ENCODE measurements around the gene PSMB11.

PSMB11 gene

GRCh38 chr14:23067847-23068788 lies 26.1 kb downstream of the PSMB11 start:
- no peak for TF ChIP-seq ZNF274 (IDR thresholded peaks at IDR 0.05; ENCODE audit: low read depth, low read length)
- H3K4me3 ChIP-seq (ENCODE audit: low read length), result no peak overlapping the region

GRCh38 chr14:23068789-23069412 lies 26.9 kb downstream of the PSMB11 start:
- H3K4me3 ChIP-seq (ENCODE audit: low read length), result no peak overlapping the region

DNA sequence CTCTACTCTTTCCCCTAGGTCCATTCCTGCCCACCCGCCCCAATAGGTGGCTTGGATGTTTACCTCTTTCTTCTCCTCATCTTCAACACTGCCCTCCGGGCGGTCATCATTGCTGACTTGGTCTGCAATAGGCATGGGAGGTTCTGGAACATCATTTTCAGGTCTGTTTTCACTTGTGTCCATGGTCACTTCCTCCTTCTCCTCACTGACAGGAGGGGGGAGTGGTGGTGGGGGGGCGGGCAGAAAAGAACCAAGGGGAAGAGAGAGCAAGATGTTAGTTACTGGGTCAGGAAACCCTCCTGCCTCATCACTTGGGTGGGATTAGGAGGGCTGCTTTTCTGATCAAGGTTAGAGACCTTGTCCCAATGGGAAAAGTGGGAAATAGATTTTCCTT lies 27.4 kb downstream of the PSMB11 start:
- no peak for TF ChIP-seq ZNF274 (IDR thresholded peaks at IDR 0.05; ENCODE audit: low read depth, low read length)
- no peak overlapping the region for H3K4me3 ChIP-seq (ENCODE audit: low read length)

More at GRCh38 chr14:23068789-23069412, 26.9 kb downstream of the PSMB11 start:
- TF ChIP-seq ZNF274 (IDR thresholded peaks at IDR 0.05; ENCODE audit: low read depth, low read length), result no peak

DNA sequence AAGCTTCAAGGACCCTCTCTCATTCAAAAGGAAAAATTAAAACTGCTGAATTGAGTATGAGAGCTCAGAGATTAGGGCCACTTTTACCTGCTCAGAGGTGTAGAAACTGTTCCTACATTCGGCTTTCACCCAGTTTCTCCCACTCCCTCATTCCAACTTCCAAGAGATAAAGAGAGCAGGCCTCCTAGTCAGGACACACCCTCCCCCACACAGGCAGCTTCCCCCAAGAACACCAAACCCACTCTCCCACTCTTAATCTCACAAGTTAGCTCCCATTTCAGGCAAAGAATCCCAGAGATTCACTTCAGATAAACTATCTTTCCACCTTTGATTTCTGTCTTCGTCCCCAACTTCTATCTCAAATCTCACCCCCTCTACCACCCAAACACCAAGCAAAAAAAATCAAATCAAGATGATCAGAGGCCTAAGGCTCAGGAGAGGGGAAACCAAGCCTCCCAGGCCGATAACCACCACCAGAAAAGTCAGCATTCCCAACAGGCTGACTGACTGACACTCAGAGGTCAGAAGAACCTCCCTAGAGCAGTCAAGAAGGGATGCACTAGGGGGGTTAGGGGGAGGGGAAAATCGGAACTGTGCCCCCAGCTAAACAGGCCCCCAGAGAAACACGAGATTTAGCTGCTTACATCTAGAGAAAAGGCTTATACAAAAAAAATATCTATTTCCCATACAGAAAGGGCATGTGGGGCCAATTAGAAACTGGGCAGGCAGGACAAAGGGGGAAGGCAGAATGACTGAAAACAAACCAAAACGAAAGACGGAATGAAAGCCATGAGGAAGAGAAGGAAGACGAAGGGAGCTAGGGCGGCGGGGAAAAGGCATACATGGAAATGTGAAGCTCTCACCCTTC lies 28.5 kb downstream of the PSMB11 start:
- H3K4me3 ChIP-seq (ENCODE audit: low read length), result peak overlapping the region; percentile 87
- TF ChIP-seq ZNF274 (IDR thresholded peaks at IDR 0.05; ENCODE audit: low read depth, low read length), result no peak

DNA sequence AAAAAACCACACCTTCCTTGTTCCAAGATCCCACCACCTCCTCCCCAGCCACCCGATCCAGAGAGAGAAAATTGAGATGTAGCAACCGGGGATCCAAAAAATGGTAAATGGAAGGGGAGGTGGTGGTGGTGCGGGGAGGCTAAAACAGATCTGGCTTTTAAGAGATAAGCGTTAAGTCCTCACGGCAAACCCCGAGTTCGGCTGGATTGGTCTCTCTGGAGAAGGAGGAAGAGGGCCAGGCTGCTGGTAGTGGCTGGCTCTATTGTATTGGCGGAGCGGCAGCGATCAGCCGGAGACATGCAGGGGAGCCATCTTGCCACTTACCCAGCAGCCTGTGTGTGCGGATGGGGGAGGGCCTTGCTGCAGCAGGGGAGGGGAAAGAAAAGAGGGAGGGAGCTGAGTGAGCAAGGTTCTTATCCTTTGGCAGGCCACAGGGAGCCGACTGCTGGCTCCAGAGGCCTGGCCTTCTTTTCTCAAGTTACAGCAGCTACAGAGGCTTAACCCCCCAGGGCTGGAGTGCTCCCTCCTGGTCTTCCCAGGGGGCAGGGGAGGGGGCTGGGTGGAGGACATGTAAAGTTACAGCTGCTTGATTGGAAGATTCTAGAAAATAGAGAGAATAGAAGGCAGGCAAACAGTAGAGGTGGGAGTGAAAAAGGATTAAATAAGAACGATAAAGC lies 29.4 kb downstream of the PSMB11 start:
- TF ChIP-seq ZNF274 (IDR thresholded peaks at IDR 0.05; ENCODE audit: low read depth, low read length), result no peak
- H3K4me3 ChIP-seq (ENCODE audit: low read length), result peak overlapping the region; percentile 87

- no peak overlapping the region; the same call in 1 of the 2 replicates for H3K4me3 ChIP-seq (ENCODE audit: low read length)
- no peak for TF ChIP-seq ZNF274 (IDR thresholded peaks at IDR 0.05; ENCODE audit: low read depth, low read length)
Measured at GRCh38 chr14:23071921-23072539, 30.0 kb downstream of the PSMB11 start.

GRCh38 chr14:23074906-23075305 lies 32.9 kb downstream of the PSMB11 start:
- no peak for TF ChIP-seq ZNF274 (IDR thresholded peaks at IDR 0.05; ENCODE audit: low read depth, low read length)
- H3K4me3 ChIP-seq (ENCODE audit: low read length), result no peak overlapping the region

DNA sequence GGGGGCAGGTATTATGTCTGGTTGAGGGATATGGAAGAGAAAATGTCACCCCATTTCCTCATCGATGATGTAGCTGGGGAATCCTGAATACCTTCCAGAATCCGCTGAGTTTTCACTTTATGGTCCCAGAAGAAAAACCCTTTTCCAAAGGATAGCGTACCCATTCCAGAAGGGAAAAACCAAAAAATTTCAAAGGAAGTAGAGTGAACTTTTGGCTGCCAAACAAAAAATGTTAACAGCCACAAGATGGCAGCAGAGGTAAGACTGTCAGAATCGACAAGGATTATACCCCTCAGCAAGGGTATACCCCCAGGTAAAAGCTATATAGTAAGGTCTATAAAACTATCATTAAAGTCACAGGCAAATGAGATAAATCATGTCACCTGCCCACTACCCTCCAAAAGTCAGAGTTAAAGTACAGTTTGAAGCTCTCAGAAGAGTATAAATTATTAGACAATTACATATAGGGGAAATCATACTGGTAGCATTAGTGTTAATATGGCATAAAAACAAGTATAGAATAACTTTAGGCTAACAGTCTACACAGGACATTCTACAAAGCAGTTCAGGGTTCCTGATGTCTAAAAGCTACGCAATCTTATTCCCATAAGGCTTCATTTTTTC lies 34.9 kb downstream of the PSMB11 start:
- TF ChIP-seq ZNF274 (IDR thresholded peaks at IDR 0.05; ENCODE audit: low read depth, low read length), result no peak
- H3K4me3 ChIP-seq (ENCODE audit: low read length), result no peak overlapping the region

GRCh38 chr14:23077962-23078361 lies 36.0 kb downstream of the PSMB11 start:
- H3K4me3 ChIP-seq (ENCODE audit: low read length), result no peak overlapping the region
- no peak for TF ChIP-seq ZNF274 (IDR thresholded peaks at IDR 0.05; ENCODE audit: low read depth, low read length)

DNA sequence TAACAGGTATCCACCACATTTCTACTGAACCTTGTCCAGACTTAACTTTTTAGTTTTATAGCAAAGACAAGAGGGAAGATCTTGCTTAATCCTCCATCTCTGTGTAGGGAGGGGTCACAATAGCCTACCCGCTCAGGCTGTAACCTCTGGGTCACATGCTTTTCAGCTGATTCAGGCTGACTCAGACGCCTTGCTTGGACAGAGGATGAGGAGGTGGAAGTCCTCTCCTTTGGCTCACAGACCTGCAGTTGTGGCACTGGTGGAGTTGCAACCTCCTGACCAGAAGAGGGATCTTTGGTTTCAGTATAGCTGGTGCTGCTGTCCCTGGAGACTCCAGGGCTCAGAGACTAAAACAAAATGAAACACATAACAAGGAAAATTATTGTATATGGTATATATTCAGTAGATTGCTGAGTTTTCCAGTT lies 36.7 kb downstream of the PSMB11 start:
- no peak for TF ChIP-seq ZNF274 (IDR thresholded peaks at IDR 0.05; ENCODE audit: low read depth, low read length)
- H3K4me3 ChIP-seq (ENCODE audit: low read length), result no peak overlapping the region

GRCh38 chr14:23079716-23080115 lies 37.7 kb downstream of the PSMB11 start:
- TF ChIP-seq ZNF274 (IDR thresholded peaks at IDR 0.05; ENCODE audit: low read depth, low read length), result no peak
- H3K4me3 ChIP-seq (ENCODE audit: low read length), result no peak overlapping the region

DNA sequence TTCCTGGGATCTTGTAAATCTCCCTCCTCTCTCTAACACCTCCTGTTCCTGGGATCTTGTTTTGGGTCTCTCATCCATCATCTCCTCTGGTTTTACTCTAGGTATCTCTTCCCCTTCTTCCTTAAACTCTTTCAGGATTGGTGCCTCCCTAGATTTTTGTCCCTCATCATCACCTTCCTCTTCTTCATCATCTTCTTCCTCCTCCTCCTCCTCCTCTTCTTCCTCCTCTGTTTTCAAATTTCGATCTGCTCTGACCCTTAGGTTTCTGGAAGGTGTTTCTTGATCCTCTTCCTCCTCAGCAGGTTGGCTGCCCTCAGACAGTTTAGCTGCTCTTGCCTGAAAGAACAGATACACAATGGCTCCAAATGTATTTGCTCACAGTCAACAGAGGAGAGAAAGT lies 38.5 kb downstream of the PSMB11 start:
- no peak overlapping the region for H3K4me3 ChIP-seq (ENCODE audit: low read length)
- no peak for TF ChIP-seq ZNF274 (IDR thresholded peaks at IDR 0.05; ENCODE audit: low read depth, low read length)

DNA sequence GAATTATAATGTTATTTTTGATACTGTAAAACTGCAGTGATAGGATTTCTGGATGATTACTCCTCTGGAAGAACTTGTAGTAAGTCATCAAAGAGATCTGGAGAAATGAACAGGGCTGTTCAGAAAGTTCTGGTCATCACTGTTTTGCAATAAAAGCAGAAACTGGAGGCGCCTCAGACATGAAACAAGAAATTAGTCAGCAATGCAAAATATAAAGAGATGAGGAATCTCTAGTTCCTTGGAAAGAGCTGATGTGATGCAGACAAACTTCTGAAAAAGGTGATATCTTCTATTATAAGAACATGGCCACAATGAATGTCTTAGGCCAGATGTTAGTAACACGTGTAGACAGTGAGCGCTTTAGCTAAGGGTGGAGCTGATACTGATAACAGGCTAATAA lies 43.4 kb downstream of the PSMB11 start:
- TF ChIP-seq ZNF274 (IDR thresholded peaks at IDR 0.05; ENCODE audit: low read depth, low read length), result no peak

More for the DNA sequence above, 43.4 kb downstream of the PSMB11 start:
- no peak overlapping the region for H3K4me3 ChIP-seq (ENCODE audit: low read length)
